Activated T-cell treated with anti-CD3 and anti-CD28 coated beads for 1 hour (primary cell): ENCODE measurements around the gene CNOT4.
A peak's percentile ranks its signal among the peaks of the same experiment; 100 is the strongest.

Source experiments
- DNase-seq: peaks from one replicate; pipeline ENCODE4 v3.0.0-alpha.2; 2020; ENCODE audit warnings: low read depth

CNOT4 gene, protein sequence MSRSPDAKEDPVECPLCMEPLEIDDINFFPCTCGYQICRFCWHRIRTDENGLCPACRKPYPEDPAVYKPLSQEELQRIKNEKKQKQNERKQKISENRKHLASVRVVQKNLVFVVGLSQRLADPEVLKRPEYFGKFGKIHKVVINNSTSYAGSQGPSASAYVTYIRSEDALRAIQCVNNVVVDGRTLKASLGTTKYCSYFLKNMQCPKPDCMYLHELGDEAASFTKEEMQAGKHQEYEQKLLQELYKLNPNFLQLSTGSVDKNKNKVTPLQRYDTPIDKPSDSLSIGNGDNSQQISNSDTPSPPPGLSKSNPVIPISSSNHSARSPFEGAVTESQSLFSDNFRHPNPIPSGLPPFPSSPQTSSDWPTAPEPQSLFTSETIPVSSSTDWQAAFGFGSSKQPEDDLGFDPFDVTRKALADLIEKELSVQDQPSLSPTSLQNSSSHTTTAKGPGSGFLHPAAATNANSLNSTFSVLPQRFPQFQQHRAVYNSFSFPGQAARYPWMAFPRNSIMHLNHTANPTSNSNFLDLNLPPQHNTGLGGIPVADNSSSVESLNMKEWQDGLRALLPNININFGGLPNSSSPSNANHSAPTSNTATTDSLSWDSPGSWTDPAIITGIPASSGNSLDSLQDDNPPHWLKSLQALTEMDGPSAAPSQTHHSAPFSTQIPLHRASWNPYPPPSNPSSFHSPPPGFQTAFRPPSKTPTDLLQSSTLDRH

DNA sequence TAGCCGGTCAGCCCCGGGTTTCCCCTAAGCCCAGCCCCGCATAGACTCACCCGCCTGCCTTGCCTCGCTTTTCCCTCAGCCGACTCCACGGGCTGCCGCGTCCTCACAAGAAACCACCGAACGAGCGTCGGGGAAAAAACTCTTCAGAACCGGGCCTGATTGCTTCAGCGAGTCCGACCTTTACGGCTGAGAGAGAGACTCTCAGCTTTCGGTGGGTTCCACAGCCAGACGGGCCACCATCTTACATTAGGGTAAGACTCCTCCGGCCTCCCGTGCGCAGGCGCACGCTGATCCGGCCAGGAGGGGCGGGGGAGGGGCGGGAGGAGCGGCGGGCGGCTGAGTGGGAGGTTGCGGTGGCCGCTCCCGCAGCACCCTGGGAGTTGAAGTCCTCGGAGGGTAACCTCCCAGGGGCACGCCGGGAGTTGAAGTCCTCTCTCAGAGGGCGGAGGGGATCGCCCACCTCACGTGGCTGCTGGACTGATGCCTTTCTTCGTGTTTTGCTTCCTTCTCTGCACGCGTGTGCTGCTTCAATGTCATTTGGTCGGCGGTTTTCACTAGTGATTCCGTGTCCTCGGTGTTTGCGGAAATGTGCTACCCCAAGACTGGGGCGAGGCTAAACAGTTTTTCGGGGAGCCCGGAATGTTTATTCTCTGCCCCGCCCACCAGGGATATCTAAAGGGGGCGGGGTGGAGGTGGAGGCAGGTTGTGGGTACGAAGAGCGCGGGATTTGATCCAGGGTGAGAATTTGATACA, at the start of gene CNOT4:
TSS of gene CNOT4 (minus strand) at position 264 of the 753 bp plus-strand sequence. CDS start 71,771 bp downstream, outside the sequence.
- peak; percentile 94 for DNase-seq

DNA sequence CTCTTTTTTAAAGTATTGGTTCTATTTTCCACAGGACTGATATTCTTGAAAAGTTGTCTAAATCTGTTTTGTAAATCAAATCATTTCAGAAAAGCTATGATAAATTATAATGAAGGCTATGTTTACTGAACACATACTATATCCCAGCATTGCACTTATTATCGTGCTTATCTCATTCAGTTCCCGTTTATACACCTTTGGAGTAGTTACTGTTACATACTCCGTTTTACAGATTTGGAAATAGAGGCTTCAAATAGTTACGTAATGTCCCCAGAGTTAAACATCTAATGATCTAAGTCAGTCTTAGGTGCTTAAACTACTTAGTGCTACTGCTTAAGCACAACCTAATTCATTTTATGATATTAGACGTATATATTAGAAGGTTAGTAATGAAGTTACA, 49.0 kb upstream of the CNOT4 start:
- no peak for DNase-seq

DNA sequence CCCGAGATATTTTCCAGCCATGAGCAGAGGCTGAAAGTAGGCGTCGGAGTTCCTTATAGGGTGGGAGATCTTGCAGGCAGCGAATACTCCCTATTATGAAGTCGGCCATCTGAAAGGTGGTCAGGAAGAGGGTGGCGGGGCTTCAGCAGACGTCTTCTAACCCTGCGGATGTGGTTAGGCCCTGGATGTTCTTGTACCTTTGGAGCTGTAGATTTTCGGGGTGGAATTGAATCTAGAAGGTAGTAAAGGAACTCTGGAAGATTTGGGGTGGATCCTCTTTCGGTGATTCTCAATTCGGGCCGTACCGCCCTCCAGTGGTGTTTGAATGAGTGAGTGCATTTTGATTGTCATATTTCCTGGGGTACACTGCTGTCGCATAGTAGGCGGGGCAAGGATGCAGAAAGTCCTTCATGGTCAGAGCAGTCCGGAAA, 48.5 kb upstream of the CNOT4 start:
- peak; percentile 44 for DNase-seq

DNA sequence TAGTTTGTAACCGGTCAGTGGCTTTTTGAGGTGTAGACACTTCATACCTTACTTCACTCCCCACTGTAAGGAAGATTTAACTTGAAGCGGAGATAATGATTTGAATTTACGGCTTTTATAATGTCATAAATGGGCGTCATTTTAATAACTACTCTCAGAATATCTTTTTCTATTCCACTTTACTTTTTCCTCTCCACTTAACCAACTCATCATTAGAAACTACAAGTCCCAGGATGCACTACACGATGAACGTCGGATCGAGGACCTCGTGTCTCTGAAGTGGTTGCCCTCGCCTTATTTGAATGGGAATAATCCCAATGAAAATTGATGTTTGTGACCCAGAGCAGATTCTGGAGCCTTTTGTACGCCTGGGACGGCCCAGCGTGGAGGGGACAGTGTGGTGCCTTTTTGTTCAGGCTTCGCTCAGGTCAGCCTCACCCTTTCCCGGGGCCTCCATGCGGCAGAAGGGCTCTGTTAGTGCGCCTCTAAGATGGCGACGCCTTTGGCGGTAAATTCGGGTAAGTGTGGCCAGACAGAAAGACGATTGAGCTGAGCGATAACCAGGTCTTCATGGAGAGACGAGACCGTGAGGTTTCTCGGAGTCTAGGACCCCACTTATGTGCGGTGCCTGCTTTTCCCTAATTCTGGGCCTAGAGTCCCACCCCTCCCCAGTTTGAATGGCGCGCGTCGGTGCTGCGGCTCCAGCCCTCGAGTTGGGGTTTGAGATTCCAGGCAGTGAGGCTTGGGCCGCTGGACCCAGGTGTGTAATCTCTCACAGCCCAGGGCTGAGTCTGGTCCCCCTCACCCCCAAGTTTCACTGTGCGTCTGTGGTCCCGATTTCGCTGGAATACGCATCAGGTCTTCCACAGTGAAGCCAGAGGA, 47.8 kb upstream of the CNOT4 start, which contains the start of gene NUP205:
TSS of gene NUP205 (plus strand) at position 463 of the 882 bp plus-strand sequence. CDS start at position 491, 28 bp downstream.
- peak; percentile 60 for DNase-seq

DNA sequence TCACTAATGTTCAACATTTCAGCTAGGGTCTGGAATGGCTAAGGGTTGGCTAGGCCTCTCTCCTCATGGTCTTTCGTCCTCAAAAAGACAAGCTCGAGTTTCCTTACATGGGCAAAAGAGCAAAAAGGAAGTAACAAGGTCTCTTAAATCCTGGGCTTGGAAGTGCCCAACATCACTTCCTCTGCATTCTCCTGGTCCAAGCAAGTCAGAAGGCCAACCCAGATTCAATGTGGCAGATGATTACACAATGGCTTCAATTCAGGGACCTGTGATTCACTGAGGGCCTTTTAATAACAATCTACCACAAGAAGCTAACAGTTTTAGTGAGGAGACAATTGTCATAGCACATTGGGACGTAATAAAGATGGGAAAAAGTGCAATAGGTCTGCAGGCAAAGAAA, 43.4 kb upstream of the CNOT4 start:
- no peak for DNase-seq

DNA sequence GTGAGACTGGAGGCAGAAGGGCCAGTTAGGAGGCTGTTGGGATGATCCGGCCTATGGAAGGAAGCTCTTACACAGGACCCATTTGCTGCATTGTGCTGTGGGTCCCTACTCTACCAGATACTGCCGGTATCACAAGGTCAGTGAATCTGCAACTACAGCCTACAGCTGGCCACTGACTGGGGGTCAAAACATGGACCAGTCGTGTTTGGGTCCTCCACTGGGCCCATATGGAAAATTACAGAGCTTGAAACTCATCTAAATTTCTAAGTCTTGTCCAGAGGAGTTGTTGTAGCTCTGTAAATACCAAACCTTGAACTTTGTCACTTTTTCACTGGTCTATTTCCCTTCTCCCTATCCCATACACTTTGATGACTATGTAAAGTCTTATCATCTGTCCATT, 42.2 kb upstream of the CNOT4 start:
- DNase-seq = no peak

DNA sequence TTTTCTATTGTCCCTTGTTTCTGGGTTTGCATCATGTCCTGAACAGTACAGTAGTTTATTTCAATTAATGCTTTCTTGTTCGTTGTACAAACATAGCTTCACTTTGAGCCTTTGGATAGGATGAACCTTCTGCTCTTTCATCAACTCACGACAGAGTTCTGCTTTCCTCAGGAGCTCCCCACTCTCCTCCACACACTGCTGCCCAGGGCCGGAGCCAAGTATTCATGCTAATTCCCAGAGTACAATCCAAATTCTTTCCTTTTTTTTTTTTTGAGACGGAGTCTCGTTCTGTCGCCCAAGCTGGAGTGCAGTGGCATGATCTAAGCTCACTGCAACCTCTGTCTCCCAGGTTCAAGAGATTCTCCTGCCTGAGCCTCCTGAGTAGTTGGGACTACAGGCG, 40.3 kb upstream of the CNOT4 start:
- no peak for DNase-seq

DNA sequence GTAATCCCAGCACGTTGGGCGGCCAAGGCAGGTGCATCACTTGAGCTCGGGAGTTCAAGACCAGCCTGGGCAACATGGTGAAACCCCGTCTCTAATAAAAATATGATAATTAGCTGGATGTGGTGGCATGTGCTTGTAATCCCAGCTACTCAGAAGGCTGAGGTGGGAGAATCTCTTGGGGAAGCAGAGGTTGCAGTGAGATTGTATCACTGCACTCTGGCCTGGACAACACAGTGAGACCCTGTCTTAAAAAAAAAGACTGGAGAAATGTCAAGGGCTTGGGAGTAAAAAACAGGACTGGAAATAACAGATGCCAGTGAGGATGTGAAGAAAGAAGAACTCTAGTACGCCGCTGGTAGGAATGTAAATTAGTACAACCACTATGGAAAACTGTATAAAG, 31.1 kb upstream of the CNOT4 start:
- DNase-seq = no peak

DNA sequence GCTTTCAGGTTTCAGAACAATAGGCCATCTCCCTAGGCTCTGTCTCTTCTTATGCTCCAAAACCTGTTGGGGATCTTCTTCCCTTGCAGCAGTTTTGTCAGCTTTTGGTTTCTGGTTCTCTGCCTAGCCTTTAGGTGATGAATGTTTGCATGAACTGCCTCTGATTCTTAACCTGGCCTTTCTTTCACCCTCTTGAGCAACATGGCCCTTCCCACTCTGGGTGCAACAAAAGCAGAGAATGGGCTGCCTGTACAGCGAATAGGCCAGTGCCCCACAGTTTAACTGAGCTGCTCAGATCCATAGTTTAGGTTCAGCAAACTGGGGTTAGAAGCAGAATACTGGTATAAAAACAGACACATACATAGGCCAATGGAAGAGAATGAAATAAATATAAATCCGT, 29.7 kb upstream of the CNOT4 start:
- DNase-seq = no peak

DNA sequence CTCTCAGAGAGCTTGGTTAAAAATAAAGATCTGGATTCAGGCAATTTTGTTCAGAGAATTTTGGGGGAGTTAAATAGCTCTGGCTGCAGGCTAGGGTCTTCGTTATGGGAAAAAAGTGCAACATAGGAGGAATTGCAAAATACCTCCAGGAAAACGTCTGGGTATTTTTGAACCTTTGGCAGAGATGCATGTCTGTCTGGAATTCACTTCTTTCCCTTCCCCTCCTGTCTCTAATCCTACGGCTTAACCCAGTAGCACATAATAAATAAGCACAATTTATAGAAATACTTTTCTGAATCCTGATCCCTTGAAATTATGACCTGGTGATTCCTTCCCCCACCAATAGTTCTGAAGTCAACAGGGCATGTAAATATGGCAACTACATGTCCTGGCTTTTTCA, 28.5 kb upstream of the CNOT4 start:
- no peak for DNase-seq

DNA sequence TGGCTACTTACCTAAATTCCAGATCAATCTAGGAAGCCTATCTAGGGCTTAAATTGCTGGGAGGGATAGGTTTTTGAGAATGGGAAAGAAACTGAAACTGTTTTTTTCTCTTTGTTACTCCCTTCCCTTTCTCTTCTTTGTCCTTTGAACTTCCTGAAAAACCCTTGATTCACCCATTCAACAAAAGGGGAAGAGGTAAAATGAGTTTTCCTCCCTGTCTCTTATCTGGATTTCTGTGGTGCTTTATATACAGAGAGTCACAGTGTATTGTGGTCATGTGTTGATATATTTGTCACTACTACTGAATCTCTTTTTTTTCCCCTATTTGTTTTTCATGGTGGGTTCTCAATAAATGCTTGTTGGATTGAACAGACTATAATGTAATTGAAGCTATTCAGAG, 28.0 kb upstream of the CNOT4 start:
- no peak for DNase-seq

DNA sequence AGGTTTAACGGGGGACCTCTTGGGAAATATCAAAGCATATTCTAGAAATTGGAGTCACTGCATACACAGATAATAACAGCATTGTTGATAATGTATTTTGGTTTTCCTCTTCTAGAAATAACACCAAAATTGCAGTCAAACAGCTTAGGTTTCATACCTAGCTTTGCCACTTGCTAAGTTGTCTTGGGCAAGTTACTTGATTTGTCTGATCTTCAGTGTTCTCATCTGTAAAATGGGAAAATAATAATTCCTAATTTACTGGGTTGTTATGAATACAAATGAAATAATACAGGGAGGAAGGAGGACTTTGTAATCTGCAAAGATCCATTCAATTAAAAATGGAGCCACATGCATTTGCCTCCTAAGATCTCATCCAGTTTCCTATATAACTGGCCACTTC, 27.6 kb upstream of the CNOT4 start:
- DNase-seq = no peak

DNA sequence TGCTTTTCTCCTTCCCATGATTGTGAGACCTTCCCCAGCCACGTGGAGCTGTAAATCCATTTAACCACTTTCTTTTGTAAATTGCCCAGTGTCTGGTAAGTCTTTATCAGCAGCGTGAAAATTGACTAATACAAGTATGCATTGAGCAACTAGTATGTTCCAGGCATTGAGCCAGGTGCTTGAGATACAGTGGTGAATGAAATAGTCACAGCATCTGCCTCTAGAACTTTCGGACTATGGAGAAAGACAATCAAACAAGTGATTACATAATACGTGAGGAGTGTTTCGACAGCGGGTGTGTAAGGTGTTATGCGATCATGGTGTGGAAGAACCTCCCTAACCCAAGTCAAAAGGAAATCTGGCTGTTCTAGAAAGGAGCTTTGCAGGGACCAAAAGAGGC, 26.2 kb upstream of the CNOT4 start:
- DNase-seq = no peak

DNA sequence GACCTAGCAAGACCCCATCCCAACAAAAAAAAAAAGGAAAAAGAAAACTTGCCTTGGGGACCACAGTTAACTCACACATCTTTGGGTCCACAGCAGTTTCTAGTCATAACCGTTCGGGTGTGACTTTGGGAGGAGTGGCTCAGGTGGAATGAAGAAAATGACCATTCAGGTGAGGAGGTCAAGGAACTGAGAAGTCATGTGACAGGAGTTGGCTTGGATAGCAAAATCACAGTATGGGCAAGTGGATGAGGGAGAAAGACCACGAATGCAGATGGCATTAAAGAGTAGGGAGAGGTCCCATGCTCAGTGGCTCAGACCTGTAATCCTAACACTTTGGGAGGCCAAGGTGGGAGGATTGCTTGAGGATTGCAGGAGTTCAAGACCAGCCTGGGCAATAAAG, 17.1 kb upstream of the CNOT4 start:
- DNase-seq = no peak

DNA sequence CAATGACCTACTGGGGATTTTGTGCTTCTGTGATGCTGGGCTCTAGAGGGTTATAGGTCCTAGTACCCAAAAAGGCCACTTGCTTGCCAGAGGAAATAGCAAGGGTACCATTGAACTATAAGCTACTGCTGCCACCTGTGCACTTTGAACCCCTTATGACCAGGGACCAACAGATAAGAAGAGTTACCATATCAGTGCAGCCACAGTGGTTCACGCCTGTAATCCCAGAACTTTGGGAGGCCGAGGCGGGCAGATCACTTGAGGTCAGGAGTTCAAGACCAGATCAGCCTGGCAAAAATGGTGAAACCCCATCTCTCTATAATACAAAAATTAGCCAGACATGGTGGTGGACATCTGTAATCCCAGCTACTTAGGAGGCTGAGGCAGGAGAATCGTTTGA, 15.5 kb upstream of the CNOT4 start:
- no peak for DNase-seq

DNA sequence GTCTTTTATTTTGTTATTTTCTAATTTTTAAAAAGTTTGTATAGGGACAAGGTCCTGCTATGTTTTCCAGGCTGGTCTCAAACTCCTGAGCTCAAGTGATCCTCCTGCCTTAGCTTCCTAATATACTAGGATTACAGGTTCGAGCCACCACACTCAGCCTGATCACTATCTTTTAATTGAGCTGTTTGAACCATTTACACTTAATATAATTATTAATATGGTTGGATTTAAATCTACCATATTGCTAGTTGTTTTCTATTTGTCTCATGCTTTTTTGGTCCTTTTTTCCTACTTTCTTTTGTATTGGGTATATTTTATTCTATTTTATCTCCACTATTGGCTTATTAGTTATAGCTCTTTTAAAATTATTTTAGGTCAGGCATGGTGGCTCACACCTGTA, 13.2 kb upstream of the CNOT4 start:
- DNase-seq = no peak

DNA sequence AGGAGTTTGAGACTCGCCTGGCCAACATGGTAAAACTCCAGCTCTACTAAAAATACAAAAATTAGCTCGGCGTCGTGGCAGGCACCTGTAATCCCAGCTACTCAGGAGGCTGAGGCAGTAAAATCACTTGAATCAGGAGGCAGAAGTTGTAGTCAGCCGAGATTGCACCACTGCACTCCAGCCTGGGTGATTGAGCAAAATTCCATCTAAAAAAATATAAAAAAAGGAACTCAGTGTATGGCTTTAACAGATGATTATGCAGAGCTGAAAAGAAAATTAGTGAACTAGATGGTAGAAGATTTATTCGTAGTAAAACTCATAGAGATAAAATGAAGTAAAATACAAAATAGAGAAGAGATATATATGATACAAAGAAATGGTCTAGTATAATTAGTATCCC, 12.6 kb upstream of the CNOT4 start:
- no peak for DNase-seq

DNA sequence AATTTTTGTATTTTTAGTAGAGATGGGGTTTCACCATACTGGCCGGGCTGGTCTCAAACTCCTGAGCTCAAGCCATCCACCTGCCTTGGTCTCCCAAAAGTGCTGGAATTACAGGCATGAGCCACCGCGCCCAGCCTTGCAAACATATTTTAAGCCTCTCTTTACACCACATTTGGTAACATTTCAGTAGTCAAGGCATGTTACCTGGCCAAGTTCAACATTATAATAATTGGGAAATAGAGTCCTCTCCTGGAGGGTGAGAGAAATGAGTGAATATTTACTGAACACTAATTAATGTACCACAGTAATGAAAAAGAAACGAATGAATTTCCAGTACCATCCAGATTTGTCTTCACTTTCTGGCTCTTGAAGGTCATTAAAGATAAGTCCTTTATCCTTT, 10.0 kb upstream of the CNOT4 start:
- no peak for DNase-seq

DNA sequence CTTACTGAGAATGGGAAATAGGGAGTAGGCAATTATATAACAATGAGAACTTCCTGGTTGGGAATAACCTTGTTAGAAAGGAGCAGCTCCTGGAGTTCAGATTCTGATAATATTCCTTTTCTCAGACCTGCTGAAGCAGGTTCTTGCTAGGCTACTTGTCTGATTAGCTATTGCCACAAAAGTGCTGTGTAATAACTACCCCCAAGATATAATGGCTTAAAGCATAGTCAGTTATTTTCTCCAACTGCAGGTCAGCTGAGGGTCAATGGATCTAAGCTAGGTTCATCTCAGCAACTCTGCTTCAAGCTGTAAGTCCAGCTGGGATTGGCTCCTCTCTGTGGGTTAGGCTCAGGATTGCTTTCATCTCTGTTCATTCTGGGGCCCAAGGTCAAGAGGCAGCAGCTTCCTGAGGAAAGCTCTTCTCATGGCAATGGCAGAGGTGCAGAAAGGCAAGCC, 9.4 kb upstream of the CNOT4 start:
- DNase-seq = no peak

DNA sequence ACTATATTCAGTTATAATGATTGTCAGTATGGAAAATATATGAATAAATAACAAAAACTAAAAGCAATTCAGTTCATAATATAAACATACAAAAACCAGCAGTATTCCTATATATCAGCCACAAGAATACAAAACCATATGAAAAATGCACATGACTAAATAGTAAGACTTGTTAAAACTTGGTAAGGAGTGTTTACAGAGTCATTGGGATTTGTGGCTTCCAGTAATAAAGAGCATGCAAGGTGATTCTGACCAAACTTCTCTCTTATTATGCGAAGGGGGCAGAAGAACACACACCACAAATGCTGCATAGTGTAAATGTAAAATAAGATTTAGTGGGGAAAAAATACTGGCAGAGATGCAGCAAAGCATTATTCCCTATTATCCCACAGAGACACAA, 8.8 kb upstream of the CNOT4 start:
- DNase-seq = no peak

DNA sequence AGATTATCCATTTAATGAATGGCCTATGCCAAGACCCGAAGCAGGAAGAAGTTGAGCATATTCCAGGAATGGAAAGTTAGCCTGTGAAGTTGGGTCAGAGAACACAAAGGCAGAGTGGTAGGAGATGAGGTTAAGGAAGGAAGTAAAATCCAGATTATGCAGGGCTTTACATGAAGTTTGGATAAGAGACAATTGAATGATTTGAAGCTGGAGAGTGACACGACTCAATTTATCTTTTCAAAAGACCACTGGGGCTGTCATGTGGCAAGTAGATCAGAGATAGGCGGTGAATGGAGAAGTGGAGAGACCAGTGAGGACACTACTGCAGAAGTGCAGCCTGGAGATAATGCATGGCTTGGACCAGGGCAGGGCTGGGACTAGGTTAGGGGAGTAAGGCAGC, 7.2 kb upstream of the CNOT4 start:
- DNase-seq = no peak

DNA sequence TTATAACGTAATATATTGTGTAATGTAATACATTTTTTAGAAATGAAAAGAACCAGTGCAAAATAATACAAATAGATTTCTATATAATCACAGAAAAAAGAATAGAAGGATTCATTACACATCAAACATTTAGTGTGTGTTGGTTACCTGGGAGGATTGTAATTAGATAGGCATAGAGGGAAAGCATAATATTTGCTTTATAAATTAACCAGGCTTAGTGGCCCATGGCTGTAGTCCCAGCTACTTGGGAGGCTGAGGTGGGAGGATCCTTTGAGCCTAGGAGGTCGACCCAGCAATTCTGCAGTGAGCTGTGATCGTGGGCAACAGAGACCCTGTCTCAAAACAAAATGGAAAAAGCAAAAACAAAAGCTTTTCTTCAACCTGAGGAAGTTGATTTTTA, 5.0 kb upstream of the CNOT4 start:
- DNase-seq = no peak
